ENCODE data around the gene DYDC1. TPM values are rescaled to one million over a fixed set of nuclear protein-coding genes. Genes with fewer than 3 reads are reported as not detected.

Gene DYDC1
- total RNA-seq, 1 donor from 2014 or later = not detected

DNA sequence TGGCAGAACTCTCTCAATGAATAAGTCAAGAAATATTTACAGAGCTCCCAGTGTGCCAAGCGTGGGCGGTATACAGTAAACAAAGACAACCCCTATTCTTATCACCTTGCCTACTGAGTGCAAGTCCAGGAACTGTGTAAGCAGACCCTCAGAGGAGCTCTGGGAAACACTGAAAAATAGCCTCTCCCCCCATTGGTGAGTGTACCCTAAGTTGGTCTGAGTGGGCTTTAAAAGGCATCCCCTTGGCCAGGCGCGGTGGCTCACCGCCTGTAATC lies 1.2 kb upstream of the DYDC1 start:
- DNase-seq (ENCODE audit: low read depth) (no peak), FAIRE-seq (no peak)
- no peak overlapping the region for H3K4me3 ChIP-seq (ENCODE audit: low read depth, low read length)
- no peaks in the 10 kb centered on the region for H3K36me3 ChIP-seq (ENCODE audit: control insufficient read depth, insufficient read depth, low read length)
- TF ChIP-seq, protein P1, sequence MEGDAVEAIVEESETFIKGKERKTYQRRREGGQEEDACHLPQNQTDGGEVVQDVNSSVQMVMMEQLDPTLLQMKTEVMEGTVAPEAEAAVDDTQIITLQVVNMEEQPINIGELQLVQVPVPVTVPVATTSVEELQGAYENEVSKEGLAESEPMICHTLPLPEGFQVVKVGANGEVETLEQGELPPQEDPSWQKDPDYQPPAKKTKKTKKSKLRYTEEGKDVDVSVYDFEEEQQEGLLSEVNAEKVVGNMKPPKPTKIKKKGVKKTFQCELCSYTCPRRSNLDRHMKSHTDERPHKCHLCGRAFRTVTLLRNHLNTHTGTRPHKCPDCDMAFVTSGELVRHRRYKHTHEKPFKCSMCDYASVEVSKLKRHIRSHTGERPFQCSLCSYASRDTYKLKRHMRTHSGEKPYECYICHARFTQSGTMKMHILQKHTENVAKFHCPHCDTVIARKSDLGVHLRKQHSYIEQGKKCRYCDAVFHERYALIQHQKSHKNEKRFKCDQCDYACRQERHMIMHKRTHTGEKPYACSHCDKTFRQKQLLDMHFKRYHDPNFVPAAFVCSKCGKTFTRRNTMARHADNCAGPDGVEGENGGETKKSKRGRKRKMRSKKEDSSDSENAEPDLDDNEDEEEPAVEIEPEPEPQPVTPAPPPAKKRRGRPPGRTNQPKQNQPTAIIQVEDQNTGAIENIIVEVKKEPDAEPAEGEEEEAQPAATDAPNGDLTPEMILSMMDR (IDR thresholded peaks at IDR 0.05; ENCODE audit: insufficient read depth, low read length, severe bottlenecking) = no peak
- H3K27me3 ChIP-seq (ENCODE audit: control insufficient read depth, insufficient read depth, low read length) = no peaks in the 10 kb centered on the region

GRCh38 chr10:80356989-80357850 lies 665 bp upstream of the DYDC1 start:
- H3K4me3 ChIP-seq (ENCODE audit: low read depth, low read length) = no peak overlapping the region
- FAIRE-seq (no peak), DNase-seq (ENCODE audit: low read depth) (peak; percentile 48)
- no peaks in the 10 kb centered on the region for H3K27me3 ChIP-seq (ENCODE audit: control insufficient read depth, insufficient read depth, low read length)
- no peaks in the 10 kb centered on the region for H3K36me3 ChIP-seq (ENCODE audit: control insufficient read depth, insufficient read depth, low read length)
- TF ChIP-seq, protein P1 (IDR thresholded peaks at IDR 0.05; ENCODE audit: insufficient read depth, low read length, severe bottlenecking) = no peak

DNA sequence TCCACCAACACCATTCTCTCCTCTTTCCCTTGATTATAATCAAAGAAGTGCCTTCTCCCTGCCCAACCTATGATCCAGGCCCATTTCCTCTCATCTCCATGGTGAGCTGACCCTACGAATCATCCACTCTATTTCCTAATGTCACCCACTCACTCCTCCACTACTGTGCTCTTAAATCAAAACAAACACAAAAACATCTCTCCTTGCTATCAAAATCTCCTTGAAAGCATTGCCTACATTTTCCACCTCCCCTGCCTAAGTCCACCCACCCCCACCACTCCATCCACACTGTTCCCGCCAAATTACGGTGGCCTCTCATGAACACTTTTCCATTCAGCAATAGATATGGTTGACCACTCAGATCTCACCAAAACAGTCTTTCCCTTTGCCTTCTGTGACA lies 5.3 kb downstream of the DYDC1 start:
- H3K4me3 ChIP-seq (ENCODE audit: low read depth, low read length) = no peak overlapping the region
- DNase-seq (ENCODE audit: low read depth) (peak; percentile 31), FAIRE-seq (no peak)
- no peaks in the 10 kb centered on the region for H3K36me3 ChIP-seq (ENCODE audit: control insufficient read depth, insufficient read depth, low read length)
- TF ChIP-seq, protein P1 (IDR thresholded peaks at IDR 0.05; ENCODE audit: insufficient read depth, low read length, severe bottlenecking) = no peak
- H3K27me3 ChIP-seq (ENCODE audit: control insufficient read depth, insufficient read depth, low read length) = no peaks in the 10 kb centered on the region

- FAIRE-seq (no peak), DNase-seq (ENCODE audit: low read depth) (no peak)
- H3K4me3 ChIP-seq (ENCODE audit: low read depth, low read length) = no peak overlapping the region
- no peaks in the 10 kb centered on the region for H3K27me3 ChIP-seq (ENCODE audit: control insufficient read depth, insufficient read depth, low read length)
- no peaks in the 10 kb centered on the region for H3K36me3 ChIP-seq (ENCODE audit: control insufficient read depth, insufficient read depth, low read length)
- TF ChIP-seq, protein P1 (IDR thresholded peaks at IDR 0.05; ENCODE audit: insufficient read depth, low read length, severe bottlenecking) = no peak
Observed at GRCh38 chr10:80350251-80350650, 6.3 kb downstream of the DYDC1 start.

GRCh38 chr10:80344912-80345311 lies 11.6 kb downstream of the DYDC1 start:
- TF ChIP-seq, protein P1 (IDR thresholded peaks at IDR 0.05; ENCODE audit: insufficient read depth, low read length, severe bottlenecking) = no peak
- no peak overlapping the region for H3K4me3 ChIP-seq (ENCODE audit: low read depth, low read length)
- no peaks in the 10 kb centered on the region for H3K27me3 ChIP-seq (ENCODE audit: control insufficient read depth, insufficient read depth, low read length)
- no peaks in the 10 kb centered on the region for H3K36me3 ChIP-seq (ENCODE audit: control insufficient read depth, insufficient read depth, low read length)
- DNase-seq (ENCODE audit: low read depth) = no peak
- FAIRE-seq = no peak

DNA sequence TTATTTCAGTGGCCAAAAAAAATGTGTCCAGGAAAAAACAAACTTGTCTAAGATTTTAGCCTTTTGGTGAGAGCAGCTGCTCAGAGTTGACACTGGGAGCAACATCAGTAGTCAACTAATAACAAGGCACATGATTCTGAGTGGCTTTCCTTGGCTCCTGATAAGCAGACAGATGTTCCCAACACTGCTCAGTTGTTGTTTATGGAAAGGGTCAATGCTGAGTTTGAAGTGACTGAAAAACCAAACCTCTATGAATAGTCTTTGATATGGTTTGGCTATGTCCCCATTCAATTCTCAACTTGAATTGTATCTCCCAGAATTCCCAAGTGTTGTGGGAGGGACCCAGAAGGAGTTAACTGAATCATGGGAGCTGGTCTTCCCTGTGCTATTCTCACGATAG lies 12.3 kb downstream of the DYDC1 start:
- FAIRE-seq (no peak), DNase-seq (ENCODE audit: low read depth) (no peak)
- H3K4me3 ChIP-seq (ENCODE audit: low read depth, low read length) = no peak overlapping the region
- H3K27me3 ChIP-seq (ENCODE audit: control insufficient read depth, insufficient read depth, low read length) = no peaks in the 10 kb centered on the region
- TF ChIP-seq, protein P1 (IDR thresholded peaks at IDR 0.05; ENCODE audit: insufficient read depth, low read length, severe bottlenecking) = no peak
- no peaks in the 10 kb centered on the region for H3K36me3 ChIP-seq (ENCODE audit: control insufficient read depth, insufficient read depth, low read length)
